Measurements from ENCODE around the gene TAF1L.
"Not testable (repeated sequence)": the region's sequence is repeated elsewhere in the genome, so short reads cannot be mapped to it uniquely, and the experiment has no call there.

The TAF1L gene

GRCh38 chr9:32635362-32635761 is at the start of gene TAF1L:
Gene TAF1L (minus strand): TSS chr9:32635669. CDS start chr9:32635579, 90 bp downstream.
- Histone ChIP-seq H3K9me3 (no peaks in the 10 kb centered on the region), H3K27me3 (ENCODE audit: low read depth) (no peaks in the 10 kb centered on the region; the same call in 1 of the 2 replicates), H3K36me3 (replicated peaks) (no peaks in the 10 kb centered on the region), H3K4me3 (no peak within 1 kb of the TSS), H3K4me1 (no peaks in the 10 kb centered on the region)
- in situ Hi-C loops (cut with MboI; ENCODE audit: low sequenced_read_pairs), result no loop called here
- DNase-seq (ENCODE audit: low spot score in 2 of 2), result no peak

- DNase-seq (ENCODE audit: low spot score in 2 of 2), result no peak
- no peaks in the 10 kb centered on the region for H3K4me1 ChIP-seq
These were observed 46.3 kb upstream of the TAF1L start for GRCh38 chr9:32681751-32682150.

GRCh38 chr9:32677931-32678330 is 42.5 kb upstream of the TAF1L start:
- H3K27me3 ChIP-seq (ENCODE audit: low read depth), result no peaks in the 10 kb centered on the region
- in situ Hi-C loops (cut with MboI; ENCODE audit: low sequenced_read_pairs), result no loop called here
- H3K36me3 ChIP-seq (replicated peaks), result no peaks in the 10 kb centered on the region
- no peaks in the 10 kb centered on the region for H3K4me1 ChIP-seq
- H3K9me3 ChIP-seq, result no peaks in the 10 kb centered on the region; the same call in 1 of the 2 replicates
- H3K4me3 ChIP-seq, result no peak overlapping the region
- DNase-seq (ENCODE audit: low spot score in 2 of 2), result no peak

More at GRCh38 chr9:32681751-32682150, 46.3 kb upstream of the TAF1L start:
- H3K4me3 ChIP-seq, result no peak overlapping the region
- H3K9me3 ChIP-seq, result no peaks in the 10 kb centered on the region; the same call in 1 of the 2 replicates
- in situ Hi-C loops (cut with MboI; ENCODE audit: low sequenced_read_pairs), result no loop called here
- no peaks in the 10 kb centered on the region for H3K36me3 ChIP-seq (replicated peaks)
- 0 out of 2 replicates have a peak, but pooled peaks cover under 1% of the 10 kb centered on the region for H3K27me3 ChIP-seq (ENCODE audit: low read depth)

GRCh38 chr9:32672469-32672868 is 37.0 kb upstream of the TAF1L start:
- Histone ChIP-seq H3K27me3 (ENCODE audit: low read depth) (no peaks in the 10 kb centered on the region), H3K4me1 (no peaks in the 10 kb centered on the region), H3K4me3 (no peak overlapping the region), H3K36me3 (replicated peaks) (no peaks in the 10 kb centered on the region), H3K9me3 (no peaks in the 10 kb centered on the region)
- DNase-seq (ENCODE audit: low spot score in 2 of 2), result no peak
- in situ Hi-C loops (cut with MboI; ENCODE audit: low sequenced_read_pairs), result no loop called here

GRCh38 chr9:32671333-32671732 is 35.9 kb upstream of the TAF1L start:
- H3K4me3 ChIP-seq, result no peak overlapping the region
- no peak for DNase-seq (ENCODE audit: low spot score in 2 of 2)
- H3K27me3 ChIP-seq (ENCODE audit: low read depth), result no peaks in the 10 kb centered on the region
- no peaks in the 10 kb centered on the region for H3K4me1 ChIP-seq
- H3K36me3 ChIP-seq (replicated peaks), result no peaks in the 10 kb centered on the region
- in situ Hi-C loops (cut with MboI; ENCODE audit: low sequenced_read_pairs), result no loop called here
- H3K9me3 ChIP-seq, result no peaks in the 10 kb centered on the region

GRCh38 chr9:32665101-32665500 is 29.6 kb upstream of the TAF1L start:
- H3K9me3 ChIP-seq, result no peaks in the 10 kb centered on the region; the same call in 1 of the 2 replicates
- in situ Hi-C loops (cut with MboI; ENCODE audit: low sequenced_read_pairs), result no loop called here
- H3K27me3 ChIP-seq (ENCODE audit: low read depth), result no peaks in the 10 kb centered on the region; the same call in 1 of the 2 replicates
- no peaks in the 10 kb centered on the region for H3K36me3 ChIP-seq (replicated peaks)
- H3K4me3 ChIP-seq, result no peak overlapping the region
- no peaks in the 10 kb centered on the region for H3K4me1 ChIP-seq
- DNase-seq (ENCODE audit: low spot score in 2 of 2), result no peak

- H3K4me1 ChIP-seq, result no peaks in the 10 kb centered on the region
- H3K27me3 ChIP-seq (ENCODE audit: low read depth), result no peaks in the 10 kb centered on the region; the same call in 1 of the 2 replicates
- no peaks in the 10 kb centered on the region; the same call in 1 of the 2 replicates for H3K9me3 ChIP-seq
- in situ Hi-C loops (cut with MboI; ENCODE audit: low sequenced_read_pairs), result no loop called here
- H3K36me3 ChIP-seq (replicated peaks), result no peaks in the 10 kb centered on the region
- DNase-seq (ENCODE audit: low spot score in 2 of 2), result no peak
- no peak overlapping the region for H3K4me3 ChIP-seq
These were observed 28.3 kb upstream of the TAF1L start for GRCh38 chr9:32663741-32664140.

- Histone ChIP-seq H3K27me3 (ENCODE audit: low read depth) (no peaks in the 10 kb centered on the region; the same call in 1 of the 2 replicates), H3K4me3 (no peak overlapping the region), H3K4me1 (peaks cover 2% of the 10 kb centered on the region; the same call in 1 of the 2 replicates), H3K36me3 (replicated peaks) (no peaks in the 10 kb centered on the region), H3K9me3 (no peaks in the 10 kb centered on the region)
- no peak for DNase-seq (ENCODE audit: low spot score in 2 of 2)
- in situ Hi-C loops (cut with MboI; ENCODE audit: low sequenced_read_pairs), result no loop called here
These were observed 12.2 kb upstream of the TAF1L start for GRCh38 chr9:32647671-32648070.

GRCh38 chr9:32644698-32645097 is 9.2 kb upstream of the TAF1L start:
- in situ Hi-C loops (cut with MboI; ENCODE audit: low sequenced_read_pairs), result no loop called here
- Histone ChIP-seq H3K4me3 (no peak overlapping the region), H3K4me1 (peaks cover 2% of the 10 kb centered on the region; the same call in 1 of the 2 replicates), H3K27me3 (ENCODE audit: low read depth) (no peaks in the 10 kb centered on the region; the same call in 1 of the 2 replicates), H3K36me3 (replicated peaks) (no peaks in the 10 kb centered on the region), H3K9me3 (no peaks in the 10 kb centered on the region)
- DNase-seq (ENCODE audit: low spot score in 2 of 2), result no peak

- in situ Hi-C loops (cut with MboI; ENCODE audit: low sequenced_read_pairs); H3K36me3 ChIP-seq (replicated peaks); DNase-seq (ENCODE audit: low spot score in 2 of 2); H3K4me1 ChIP-seq; H3K27me3 ChIP-seq (ENCODE audit: low read depth); H3K9me3 ChIP-seq; H3K4me3 ChIP-seq: not testable (repeated sequence)
These were observed 2.3 kb downstream of the TAF1L start for GRCh38 chr9:32633151-32633550.

- Histone ChIP-seq H3K4me1 (no peaks in the 10 kb centered on the region), H3K4me3 (no peak overlapping the region), H3K27me3 (ENCODE audit: low read depth) (no peaks in the 10 kb centered on the region; the same call in 1 of the 2 replicates), H3K9me3 (no peaks in the 10 kb centered on the region), H3K36me3 (replicated peaks) (no peaks in the 10 kb centered on the region)
- no peak for DNase-seq (ENCODE audit: low spot score in 2 of 2)
- in situ Hi-C loops (cut with MboI; ENCODE audit: low sequenced_read_pairs), result no loop called here
These were observed 3.5 kb downstream of the TAF1L start for GRCh38 chr9:32631991-32632390.

GRCh38 chr9:32627394-32627954 is 8.0 kb downstream of the TAF1L start:
- H3K36me3 ChIP-seq (replicated peaks), result no peaks in the 10 kb centered on the region
- in situ Hi-C loops (cut with MboI; ENCODE audit: low sequenced_read_pairs), result no loop called here
- H3K9me3 ChIP-seq, result no peaks in the 10 kb centered on the region
- DNase-seq (ENCODE audit: low spot score in 2 of 2), result no peak
- no peak overlapping the region for H3K4me3 ChIP-seq
- no peaks in the 10 kb centered on the region for H3K4me1 ChIP-seq
- H3K27me3 ChIP-seq (ENCODE audit: low read depth), result no peaks in the 10 kb centered on the region

- Histone ChIP-seq H3K9me3 (no peaks in the 10 kb centered on the region), H3K4me1 (no peaks in the 10 kb centered on the region), H3K4me3 (no peak overlapping the region), H3K36me3 (replicated peaks) (no peaks in the 10 kb centered on the region), H3K27me3 (ENCODE audit: low read depth) (0 out of 2 replicates have a peak, but pooled peaks cover 3% of the 10 kb centered on the region)
- in situ Hi-C loops (cut with MboI; ENCODE audit: low sequenced_read_pairs), result no loop called here
- no peak for DNase-seq (ENCODE audit: low spot score in 2 of 2)
These were observed 10.1 kb downstream of the TAF1L start for GRCh38 chr9:32625320-32625719.

- Histone ChIP-seq H3K36me3 (replicated peaks) (no peaks in the 10 kb centered on the region), H3K9me3 (no peaks in the 10 kb centered on the region), H3K4me3 (no peak overlapping the region), H3K4me1 (no peaks in the 10 kb centered on the region), H3K27me3 (ENCODE audit: low read depth) (0 out of 2 replicates have a peak, but pooled peaks cover 3% of the 10 kb centered on the region)
- DNase-seq (ENCODE audit: low spot score in 2 of 2), result no peak
- in situ Hi-C loops (cut with MboI; ENCODE audit: low sequenced_read_pairs), result no loop called here
These were observed 12.5 kb downstream of the TAF1L start for GRCh38 chr9:32622948-32623347.
